H1 (cell line): Measurements from ENCODE around the gene FBP1. TPM values are rescaled to one million over a fixed set of nuclear protein-coding genes. Genes with fewer than 3 reads are reported as not detected.

Experiments used
- CTCF ChIA-PET: fragments of 300-600 bp; sonication (Branson Sonifier 250); formaldehyde crosslinking; loops from one replicate; lab custom pipeline; 2021; ENCODE audit not compliant: partially characterized antibody; lab: Charles Lee
- POLR2A ChIA-PET: fragments of 300-600 bp; sonication (Branson Sonifier 250); formaldehyde crosslinking; loops from one replicate; lab custom pipeline; 2021; ENCODE audit warnings: inconsistent platforms; ENCODE audit not compliant: partially characterized antibody; lab: Charles Lee
- DNase-seq, 2 experiments: peaks; one replicate each; pipeline versions ENCODE4 v3.0.0 to v3.0.0-alpha.2; 2010 to 2022; ENCODE audit warnings: low spot score in 2 of 2, low read depth in 1 of 2, mixed read lengths in 1 of 2
- FAIRE-seq: peaks from 2 replicates; lab custom pipeline; 2011; peaks lifted over from hg19 to GRCh38; lab: Jason Lieb, UNC
- H2AFZ ChIP-seq: 2 replicates; pipeline ENCODE4 v1.8.1; 2012; ENCODE audit warnings: low read length, inconsistent platforms
- H2AK5ac ChIP-seq: 2 replicates; pipeline ENCODE4 v1.6.1; 2013; ENCODE audit warnings: low read depth, low read length
- H2BK120ac ChIP-seq: replicated peaks from 2 replicates; pipeline ENCODE3; 2013; ENCODE audit warnings: low read depth, low read length, inconsistent platforms
- H2BK12ac ChIP-seq: 2 replicates; pipeline ENCODE4 v1.6.1; 2013; ENCODE audit warnings: low read depth, low read length
- H2BK15ac ChIP-seq: 2 replicates; pipeline ENCODE4 v1.6.1; 2013; ENCODE audit warnings: low read length
- H2BK20ac ChIP-seq: 2 replicates; pipeline ENCODE4 v1.6.1; 2013; ENCODE audit warnings: low read length
- H2BK5ac ChIP-seq: 2 replicates; pipeline ENCODE4 v1.6.1; 2013; ENCODE audit warnings: low read depth, low read length
- H3K14ac ChIP-seq: 2 replicates; pipeline ENCODE4 v1.6.1; 2013; ENCODE audit warnings: inconsistent platforms; ENCODE audit not compliant: insufficient read length
- H3K18ac ChIP-seq: 2 replicates; pipeline ENCODE4 v1.6.1; 2013; ENCODE audit warnings: low read length; ENCODE audit errors: extremely low read depth
- H3K23ac ChIP-seq: 2 replicates; pipeline ENCODE4 v1.6.1; 2013; ENCODE audit warnings: inconsistent platforms; ENCODE audit not compliant: insufficient read length
- H3K23me2 ChIP-seq: 2 replicates; pipeline ENCODE4 v1.6.1; 2013; ENCODE audit warnings: low read depth, low read length
- H3K27ac ChIP-seq: 2 replicates; pipeline ENCODE4 v1.6.1; 2011; ENCODE audit warnings: low read depth, low read length, inconsistent platforms
- H3K27me3 ChIP-seq, 4 experiments: replicated peaks in 1 of 4; 1 replicate in 1 of 4; 2 replicates in 3 of 4; pipeline versions ENCODE4 v1.6.1 to v1.8.1; 2011 to 2013; ENCODE audit warnings: low read length in 3 of 4, mild to moderate bottlenecking in 3 of 4, inconsistent platforms in 2 of 4, mixed read lengths in 2 of 4, moderate library complexity in 1 of 4; ENCODE audit not compliant: control insufficient read depth in 3 of 4, insufficient read depth in 3 of 4; ENCODE audit errors: extremely low read depth in 1 of 4
- H3K36me3 ChIP-seq, 4 experiments: 2 replicates each; pipeline versions ENCODE4 v1.6.1 to v1.8.1; 2011 to 2013; ENCODE audit warnings: mild to moderate bottlenecking in 4 of 4, low read length in 3 of 4, moderate library complexity in 2 of 4, control low read depth in 1 of 4, inconsistent platforms in 1 of 4; ENCODE audit not compliant: insufficient read depth in 4 of 4, control insufficient read depth in 2 of 4
- H3K4ac ChIP-seq: replicated peaks from 2 replicates; pipeline ENCODE3; 2013; ENCODE audit warnings: low read length, low read depth, mixed read lengths, inconsistent platforms; ENCODE audit not compliant: insufficient read length
- H3K4me1 ChIP-seq, 4 experiments: replicated peaks in 1 of 4; 1 replicate in 1 of 4; 2 replicates in 3 of 4; pipeline versions ENCODE4 v1.6.1 to v1.8.1; 2011 to 2013; ENCODE audit warnings: low read length in 3 of 4, inconsistent platforms in 2 of 4, mixed read lengths in 1 of 4; ENCODE audit not compliant: insufficient read depth in 4 of 4, control insufficient read depth in 3 of 4
- H3K4me2 ChIP-seq, 2 experiments: 2 replicates each; pipeline versions ENCODE4 v1.6.1 to v1.8.1; 2011 to 2013; ENCODE audit warnings: low read depth in 2 of 2, low read length in 2 of 2, control low read depth in 1 of 2, inconsistent platforms in 1 of 2, mild to moderate bottlenecking in 1 of 2; ENCODE audit not compliant: insufficient read depth in 1 of 2
- H3K4me3 ChIP-seq, 4 experiments: fragments of 200-600, 300-600 bp in 1 of 4; sonication (generic), shearing (Covaris generic), sonication (Bioruptor Twin) in 1 of 4; 2 replicates each; pipeline versions ENCODE4 v1.5.1 to v1.8.1; 2011 to 2016; ENCODE audit warnings: low read length in 4 of 4, low read depth in 3 of 4, control low read depth in 2 of 4, inconsistent platforms in 2 of 4, mild to moderate bottlenecking in 2 of 4, mixed read lengths in 1 of 4, moderate library complexity in 1 of 4; ENCODE audit not compliant: insufficient read depth in 2 of 4; ENCODE audit errors: extremely low read depth in 1 of 4
- H3K56ac ChIP-seq: replicated peaks from 2 replicates; pipeline ENCODE3; 2013; ENCODE audit warnings: low read depth, mild to moderate bottlenecking, mixed read lengths, low read length, inconsistent platforms; ENCODE audit not compliant: insufficient read length
- H3K79me1 ChIP-seq: 2 replicates; pipeline ENCODE4 v1.6.1; 2013; ENCODE audit warnings: low read depth, low read length, control low read depth
- H3K79me2 ChIP-seq, 2 experiments: 2 replicates each; pipeline versions ENCODE4 v1.6.1 to v1.8.1; 2012 to 2013; ENCODE audit warnings: low read length in 2 of 2, mild to moderate bottlenecking in 2 of 2, inconsistent platforms in 1 of 2; ENCODE audit not compliant: insufficient read depth in 2 of 2, control insufficient read depth in 1 of 2
- H3K9ac ChIP-seq, 4 experiments: replicated peaks in 1 of 4; 1 replicate in 1 of 4; 2 replicates in 3 of 4; pipeline versions ENCODE4 v1.6.1 to v1.8.1; 2011 to 2013; ENCODE audit warnings: low read depth in 3 of 4, low read length in 3 of 4, control low read depth in 2 of 4, mild to moderate bottlenecking in 2 of 4, moderate library complexity in 2 of 4, inconsistent platforms in 1 of 4; ENCODE audit errors: extremely low read depth in 1 of 4
- H3K9me3 ChIP-seq, 2 experiments: 2 replicates each; pipeline versions ENCODE4 v1.6.1 to v1.8.1; 2012 to 2013; ENCODE audit warnings: mild to moderate bottlenecking in 2 of 2, moderate library complexity in 2 of 2, control low read depth in 1 of 2, inconsistent platforms in 1 of 2, low read depth in 1 of 2, low read length in 1 of 2, mixed read lengths in 1 of 2; ENCODE audit not compliant: insufficient read depth in 2 of 2
- H4K20me1 ChIP-seq, 2 experiments: replicated peaks in 1 of 2; 2 replicates each; pipeline versions ENCODE3 to v1.8.1; 2011 to 2013; ENCODE audit warnings: inconsistent platforms in 2 of 2, low read length in 2 of 2, mild to moderate bottlenecking in 1 of 2; ENCODE audit not compliant: insufficient read depth in 2 of 2, control insufficient read depth in 1 of 2
- H4K5ac ChIP-seq: 2 replicates; pipeline ENCODE4 v1.6.1; 2013; ENCODE audit warnings: low read length, low read depth, mixed read lengths, inconsistent platforms; ENCODE audit not compliant: insufficient read length
- H4K8ac ChIP-seq: 2 replicates; pipeline ENCODE4 v1.8.0; 2013; ENCODE audit warnings: mild to moderate bottlenecking, moderate library complexity, low read length, inconsistent platforms; ENCODE audit not compliant: insufficient read depth; ENCODE audit errors: extremely low read depth
- H4K91ac ChIP-seq: replicated peaks from 2 replicates; pipeline ENCODE3; 2013; ENCODE audit warnings: low read length, mixed read lengths, inconsistent platforms; ENCODE audit not compliant: insufficient read length
- ASH2L ChIP-seq: fragments of 200-600, 300-600 bp; sonication (generic); IDR thresholded peaks from one replicate; pipeline ENCODE4 v1.7.1; 2017; ENCODE audit warnings: low read length
- BACH1 ChIP-seq: IDR thresholded peaks from 2 replicates; pipeline ENCODE4 v1.6.1; 2012; ENCODE audit warnings: low read length, improper control_type of control experiment
- CREB1 ChIP-seq: IDR thresholded peaks from 2 replicates; pipeline ENCODE4 v1.6.1; 2012; ENCODE audit warnings: inconsistent platforms
- EZH2 ChIP-seq: fragments of 200-600 bp; sonication (generic); IDR thresholded peaks from 2 replicates; pipeline ENCODE4 v1.7.1; 2012; ENCODE audit warnings: low read depth, mild to moderate bottlenecking, moderate library complexity, low read length, inconsistent platforms; ENCODE audit not compliant: severe bottlenecking
- GABPA ChIP-seq: IDR thresholded peaks from 2 replicates; pipeline ENCODE4 v1.6.1; 2011; ENCODE audit warnings: mild to moderate bottlenecking, low read length, moderate library complexity, borderline replicate concordance; ENCODE audit not compliant: insufficient read depth
- GTF2F1 ChIP-seq: IDR thresholded peaks from 2 replicates; pipeline ENCODE4 v1.6.1; 2012; ENCODE audit warnings: low read depth, low read length, improper control_type of control experiment, borderline replicate concordance
- KDM1A ChIP-seq: fragments of 200-600, 300-600 bp; sonication (generic); IDR thresholded peaks from 2 replicates; pipeline ENCODE4 v1.7.1; 2016; ENCODE audit warnings: mild to moderate bottlenecking, low read length, borderline replicate concordance
- NRF1 ChIP-seq: IDR thresholded peaks from 2 replicates; pipeline ENCODE4 v1.6.1; 2011; ENCODE audit warnings: mild to moderate bottlenecking, low read depth, low read length, improper control_type of control experiment
- POLR2AphosphoS5 ChIP-seq: IDR thresholded peaks from 2 replicates; pipeline ENCODE4 v1.6.1; 2011; ENCODE audit warnings: low read depth, low read length
- RAD21 ChIP-seq, 2 experiments: IDR thresholded peaks in 1 of 2; conservative IDR thresholded peaks in 1 of 2; 2 replicates each; pipeline ENCODE4 v1.6.1; 2011; ENCODE audit warnings: low read depth in 2 of 2, low read length in 2 of 2, improper control_type of control experiment in 1 of 2, inconsistent platforms in 1 of 2, mild to moderate bottlenecking in 1 of 2, moderate library complexity in 1 of 2
- SAP30 ChIP-seq: fragments of 300-600 bp; sonication (generic); IDR thresholded peaks from 2 replicates; pipeline ENCODE4 v1.7.1; 2012; ENCODE audit warnings: low read length, moderate library complexity, mild to moderate bottlenecking, inconsistent platforms; ENCODE audit not compliant: insufficient read depth, insufficient replicate concordance
- SIX5 ChIP-seq: IDR thresholded peaks from 2 replicates; pipeline ENCODE4 v1.6.1; 2011; ENCODE audit warnings: mild to moderate bottlenecking, low read depth, low read length
- TAF7 ChIP-seq: optimal IDR thresholded peaks from 2 replicates; pipeline ENCODE3; 2011; ENCODE audit warnings: low read depth, mild to moderate bottlenecking, inconsistent platforms, low read length, moderate library complexity, borderline replicate concordance
- WGBS, 2 experiments: shearing (Covaris generic) in 1 of 2; methylation state at CpG; one replicate each; pipeline versions ENCODE4 v1.1.6 to v1.1.7; 2013 to 2015; ENCODE audit warnings: low lambda C conversion rate in 2 of 2, mixed read lengths in 2 of 2, inconsistent platforms in 1 of 2, low coverage in 1 of 2, missing lambda C conversion rate in 1 of 2; ENCODE audit not compliant: insufficient replicate concordance in 2 of 2, insufficient coverage in 1 of 2, insufficient read length in 1 of 2; ENCODE audit errors: extremely low coverage in 1 of 2, missing lambda C conversion rate in 1 of 2; 5-methylcytosine and 5-hydroxymethylcytosine counted together
- polyA plus RNA-seq, 7 experiments: library from polyadenylated mRNA; depleted of rRNA in 3 of 7; stranded (reverse) in 5 of 7; unstranded in 2 of 7; fragments of >200 nt in 5 of 7; fragments of 200-250 nt in 2 of 7; gene quantifications; 1 replicate in 5 of 7; 2 replicates in 1 of 7; 4 replicates in 1 of 7; pipeline versions ENCODE4 v1.2.1 to v1.2.3, GENCODE V29; 2011 to 2013; ENCODE audit warnings: missing spikeins in 2 of 7, mixed read lengths in 2 of 7
- total RNA-seq: library from RNA; stranded (reverse); fragmentation: NEBNext Ultra II Directional; extraction: Animal tissue kit (Norgen Biotek cat#: 25700); gene quantifications from 2 replicates; pipeline ENCODE4 v1.2.1, GENCODE V29; 2021
- TF ChIP-seq, protein P1 (sequence below): IDR thresholded peaks from 2 replicates; pipeline ENCODE4 v1.6.1; 2012; ENCODE audit warnings: inconsistent platforms

Gene FBP1
- total and polyA plus RNA-seq, 2 of the 8 experiments (the other 6 are each of a cell fraction or from before 2014, with no cell fraction given), result 1.0 to 4.1 TPM

DNA sequence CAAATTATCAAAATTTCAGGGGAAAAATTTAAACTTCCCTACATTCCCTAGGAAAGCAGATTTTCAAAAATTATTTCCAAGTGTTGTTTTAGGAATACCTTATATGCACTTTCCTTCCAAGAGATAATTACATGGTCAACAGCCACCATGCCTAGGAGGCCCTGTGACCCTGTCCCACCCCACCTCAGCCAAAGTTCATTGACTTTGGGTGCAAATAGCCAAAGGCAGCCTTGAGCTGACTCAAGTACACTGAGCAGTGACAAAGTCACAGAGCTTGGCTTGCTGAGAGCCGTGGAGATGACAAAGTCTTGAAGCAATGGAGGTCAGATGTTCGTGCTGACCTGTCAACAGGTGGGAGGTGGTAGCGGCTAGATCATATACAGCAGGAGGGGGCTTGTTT is 24.3 kb upstream of the FBP1 start:
- H3K27ac ChIP-seq, result no peak overlapping the region
- no peaks in the 10 kb centered on the region for H3K23me2 ChIP-seq
- no peak overlapping the region for H2BK5ac ChIP-seq
- H2BK120ac ChIP-seq, result no peak overlapping the region
- H4K8ac ChIP-seq, result no peak overlapping the region
- no peak overlapping the region for H3K56ac ChIP-seq
- H2BK20ac ChIP-seq, result peak overlapping the region; percentile 40; the same call in 1 of the 2 replicates
- no peak overlapping the region for H3K4ac ChIP-seq
- no peaks in the 10 kb centered on the region for H3K79me2 ChIP-seq
- FAIRE-seq (no peak), DNase-seq (no peak)
- H3K18ac ChIP-seq, result no peak overlapping the region
- H3K4me2 ChIP-seq, result no peak overlapping the region
- no peaks in the 10 kb centered on the region for H3K79me1 ChIP-seq
- 88% methylated on average over 3 of the region's 3 CpGs; no CpG with 5 or more reads in 1 of the 2 experiments for WGBS, 2 experiments
- H3K23ac ChIP-seq, result no peak overlapping the region
- ChIA-PET CTCF (no interaction called here), POLR2A (interaction anchor here (1.3 kb wide), 1 partner anchor 24 kb away, joined by 4 read pairs; the partner anchor contains the start of gene FBP1)
- 0 out of 7 replicates have a peak, but pooled peaks cover 0 to 2% (median 0%) of the 10 kb centered on the region in 4 experiments for H3K4me1 ChIP-seq
- H3K9ac ChIP-seq, result no peak overlapping the region
- no peak overlapping the region for H2AK5ac ChIP-seq
- no peaks in the 10 kb centered on the region; a peak in 1 of 4 replicates for H3K9me3 ChIP-seq
- no peak overlapping the region for H3K4me3 ChIP-seq
- no peaks in the 10 kb centered on the region for H3K36me3 ChIP-seq
- no peak overlapping the region for H4K91ac ChIP-seq
- H2BK12ac ChIP-seq, result no peak overlapping the region
- H4K5ac ChIP-seq, result no peak overlapping the region
- H3K14ac ChIP-seq, result no peak overlapping the region
- no peaks in the 10 kb centered on the region for H3K27me3 ChIP-seq
- no peaks in the 10 kb centered on the region for H4K20me1 ChIP-seq
- no peak overlapping the region for H2AFZ ChIP-seq
- H2BK15ac ChIP-seq, result no peak overlapping the region
- TF ChIP-seq KDM1A (no peak), SAP30 (no peak), NRF1 (no peak), GABPA (no peak), BACH1 (no peak), EZH2 (no peak), TAF7 (no peak), CREB1 (no peak), POLR2AphosphoS5 (no peak), ASH2L (no peak), GTF2F1 (no peak), RAD21 (IDR thresholded peaks at IDR 0.05 in 1 of 2, conservative IDR thresholded peaks at IDR 0.05 in 1 of 2; ENCODE audit: low read depth in 2 of 2, low read length in 2 of 2) (no peak), SIX5 (no peak)
- TF ChIP-seq, protein P1, sequence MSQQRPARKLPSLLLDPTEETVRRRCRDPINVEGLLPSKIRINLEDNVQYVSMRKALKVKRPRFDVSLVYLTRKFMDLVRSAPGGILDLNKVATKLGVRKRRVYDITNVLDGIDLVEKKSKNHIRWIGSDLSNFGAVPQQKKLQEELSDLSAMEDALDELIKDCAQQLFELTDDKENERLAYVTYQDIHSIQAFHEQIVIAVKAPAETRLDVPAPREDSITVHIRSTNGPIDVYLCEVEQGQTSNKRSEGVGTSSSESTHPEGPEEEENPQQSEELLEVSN, result no peak
